IPS DF 4.7 (cell line): ENCODE data around the gene TGM2.

Experiments used
- DNase-seq: peaks from one replicate; pipeline ENCODE4 v3.0.0-alpha.2; 2013; ENCODE audit warnings: low spot score; ENCODE audit errors: extremely low read depth

The TGM2 gene

DNA sequence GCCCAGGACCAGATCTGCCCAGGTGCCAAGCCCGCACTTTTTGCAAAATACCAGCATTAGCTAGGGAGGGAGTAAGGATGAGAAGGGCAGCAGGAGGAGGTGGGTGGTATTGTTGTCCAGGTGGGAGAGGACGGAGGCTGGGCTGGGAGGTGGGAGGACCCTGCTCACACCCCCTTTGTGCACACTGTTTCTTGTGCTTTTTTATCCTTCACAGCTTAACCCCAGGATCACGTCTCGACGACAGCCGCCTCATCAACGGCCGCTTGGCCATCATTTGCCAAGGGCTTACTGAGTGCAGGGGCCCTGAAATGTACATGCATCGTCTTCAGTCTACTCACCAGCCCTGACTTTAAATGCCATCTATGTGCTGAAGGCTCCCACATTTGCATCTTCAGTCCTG lies 12.1 kb upstream of the TGM2 start:
- no peak for DNase-seq

- no peak for DNase-seq
Measured at GRCh38 chr20:38175304-38176180, 10.5 kb upstream of the TGM2 start.

DNA sequence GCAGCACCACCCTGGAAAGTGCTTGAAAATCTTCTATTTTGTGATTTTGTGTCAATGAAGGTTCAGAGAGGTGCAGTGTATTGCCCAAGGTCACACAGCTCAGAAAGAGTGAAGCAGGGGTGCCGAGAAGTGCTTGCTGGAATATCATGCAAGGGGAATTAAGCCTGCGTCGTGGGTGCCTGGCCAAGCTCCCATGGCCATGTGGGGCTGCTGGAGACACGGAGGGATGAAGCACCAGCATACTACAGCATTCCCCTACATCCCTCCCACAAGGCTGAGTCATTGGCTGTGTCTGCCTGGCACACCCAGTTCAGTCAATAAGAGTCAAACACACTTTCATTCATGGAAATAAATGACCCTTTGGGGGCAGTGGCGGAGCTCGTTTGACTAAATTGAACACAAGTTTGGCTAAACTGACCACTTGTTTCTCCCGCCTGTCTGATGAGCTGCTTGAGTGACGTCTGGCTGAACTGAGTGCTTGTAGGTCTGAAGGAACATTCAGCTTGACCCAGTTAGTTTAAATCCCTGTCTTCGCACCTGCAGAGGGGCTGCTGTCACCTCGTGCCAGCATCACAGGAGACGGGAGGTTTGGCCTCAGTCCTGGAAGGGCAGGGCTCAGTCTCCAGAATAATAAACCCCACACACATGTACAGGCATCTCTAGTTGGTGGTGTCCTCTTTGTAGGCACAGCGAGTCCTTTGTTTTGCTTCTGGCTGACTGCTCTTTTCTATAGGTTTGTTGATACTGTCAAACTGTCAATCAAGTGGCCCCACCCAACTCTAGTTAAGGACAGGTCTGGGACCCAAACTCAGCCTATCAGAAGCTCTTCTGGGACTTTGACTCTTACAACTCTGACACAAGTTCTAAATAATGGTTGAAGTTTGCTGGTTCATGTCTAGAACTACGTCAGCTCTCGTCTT lies 8.4 kb upstream of the TGM2 start:
- DNase-seq: no peak

- DNase-seq: no peak
Measured at GRCh38 chr20:38172408-38172807, 7.3 kb upstream of the TGM2 start.

DNA sequence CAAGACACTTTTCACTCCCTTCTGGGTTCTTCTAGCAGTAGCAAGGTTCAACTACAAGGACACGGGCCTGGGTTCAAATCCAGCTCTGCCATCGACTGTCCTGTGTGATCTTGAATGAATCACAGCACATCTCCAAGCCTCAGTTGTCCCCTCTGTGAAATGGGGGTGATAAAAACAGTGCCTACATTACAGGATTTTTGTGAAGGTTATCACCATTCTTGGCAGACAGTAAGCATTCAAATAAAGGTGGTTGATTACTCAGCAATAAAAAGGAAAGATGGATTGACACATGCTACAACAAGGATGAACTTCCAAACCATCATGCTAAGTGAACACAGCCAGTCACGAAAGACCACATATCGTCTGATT lies 6.6 kb upstream of the TGM2 start:
- DNase-seq: no peak

GRCh38 chr20:38170826-38171674 lies 6.0 kb upstream of the TGM2 start:
- DNase-seq: no peak

DNA sequence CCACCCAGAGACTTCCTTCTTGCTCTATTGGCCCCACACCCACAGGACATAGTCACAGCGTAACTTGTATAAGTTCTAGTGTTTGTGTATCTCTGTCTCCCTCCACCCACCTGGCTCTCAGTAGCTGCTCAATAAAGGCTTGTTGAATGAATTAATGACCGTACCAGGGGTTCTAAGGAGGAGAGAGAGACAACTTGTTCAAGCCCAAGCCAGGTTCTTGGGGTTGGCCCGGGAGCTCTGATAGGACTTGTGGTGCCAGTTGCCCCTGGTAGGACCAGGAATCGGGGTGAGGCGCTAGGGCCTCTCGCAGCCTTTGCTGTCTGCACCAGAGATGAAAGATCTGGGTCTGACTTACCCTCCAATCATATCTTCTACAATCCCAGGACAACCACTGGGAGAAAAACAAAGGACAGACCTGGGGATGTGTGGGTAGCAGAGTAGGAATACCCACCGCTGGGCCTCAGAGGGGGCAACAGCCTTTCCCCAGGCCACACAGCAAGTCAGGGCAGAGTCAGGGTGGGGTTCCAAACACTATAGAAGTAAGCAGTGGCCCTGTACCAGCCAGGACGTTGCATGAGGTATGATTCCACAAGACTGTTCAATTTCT lies 5.3 kb upstream of the TGM2 start:
- DNase-seq: no peak

DNA sequence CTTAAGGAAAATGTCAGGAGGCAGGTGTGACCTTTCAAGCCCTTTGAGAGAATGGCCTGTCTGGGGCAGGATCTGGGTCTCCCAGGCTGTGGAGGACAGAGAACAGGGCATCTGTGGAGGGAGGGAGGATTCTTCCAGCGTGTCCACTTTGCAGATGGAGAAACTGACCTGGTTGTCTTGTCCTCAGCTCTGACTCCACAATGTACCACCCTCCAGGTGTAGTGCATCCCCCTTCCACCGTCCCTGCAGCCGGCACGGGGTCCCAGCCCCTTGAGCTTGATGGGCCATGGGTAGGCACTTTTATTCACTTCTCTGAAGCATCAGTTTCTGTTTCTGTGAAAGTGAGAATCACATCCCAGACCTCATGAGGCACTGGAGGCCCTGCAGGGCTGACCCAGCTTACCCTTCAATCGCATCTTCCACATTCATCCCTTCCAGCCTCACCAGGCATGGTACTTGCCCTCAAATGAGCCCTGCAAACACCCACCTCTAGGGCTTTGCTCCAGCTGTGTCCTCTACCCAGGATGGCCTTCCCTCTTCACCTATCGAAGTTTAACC lies 4.6 kb upstream of the TGM2 start:
- no peak for DNase-seq

GRCh38 chr20:38168791-38169589 lies 3.9 kb upstream of the TGM2 start:
- no peak for DNase-seq

GRCh38 chr20:38167851-38168760 lies 3.0 kb upstream of the TGM2 start:
- no peak for DNase-seq

DNA sequence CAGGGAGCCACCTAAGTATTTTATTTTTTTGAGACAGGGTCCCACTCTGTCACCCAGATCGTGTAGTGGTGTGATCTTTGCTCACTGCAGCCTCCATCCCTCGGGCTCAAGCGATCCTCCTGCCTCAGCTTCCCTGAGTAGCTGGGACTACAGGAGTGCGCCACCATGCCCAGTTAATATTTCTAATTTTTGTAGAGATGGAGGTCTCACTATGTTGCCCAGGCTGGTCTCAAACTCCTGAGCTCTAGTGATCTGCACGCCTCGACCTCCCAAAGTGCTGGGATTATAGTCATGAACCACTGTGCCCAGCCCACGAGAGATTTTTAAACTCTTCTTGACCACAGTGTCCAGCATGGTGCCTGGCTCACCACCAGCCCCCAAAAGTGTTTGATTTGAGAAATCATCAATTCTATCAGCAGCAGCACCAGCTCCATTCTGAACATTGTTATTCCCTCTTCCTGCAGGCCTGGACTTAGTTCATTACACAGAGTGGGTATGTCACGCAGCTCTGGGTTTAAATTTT lies 2.3 kb upstream of the TGM2 start:
- no peak for DNase-seq

GRCh38 chr20:38166703-38167233 lies 1.7 kb upstream of the TGM2 start:
- DNase-seq: no peak

GRCh38 chr20:38165966-38166702 lies 1.1 kb upstream of the TGM2 start:
- no peak for DNase-seq

- DNase-seq: no peak
Measured at GRCh38 chr20:38164624-38165088, 414 bp downstream of the TGM2 start.

- no peak for DNase-seq
Measured at GRCh38 chr20:38164069-38164468, 1.0 kb downstream of the TGM2 start.

DNA sequence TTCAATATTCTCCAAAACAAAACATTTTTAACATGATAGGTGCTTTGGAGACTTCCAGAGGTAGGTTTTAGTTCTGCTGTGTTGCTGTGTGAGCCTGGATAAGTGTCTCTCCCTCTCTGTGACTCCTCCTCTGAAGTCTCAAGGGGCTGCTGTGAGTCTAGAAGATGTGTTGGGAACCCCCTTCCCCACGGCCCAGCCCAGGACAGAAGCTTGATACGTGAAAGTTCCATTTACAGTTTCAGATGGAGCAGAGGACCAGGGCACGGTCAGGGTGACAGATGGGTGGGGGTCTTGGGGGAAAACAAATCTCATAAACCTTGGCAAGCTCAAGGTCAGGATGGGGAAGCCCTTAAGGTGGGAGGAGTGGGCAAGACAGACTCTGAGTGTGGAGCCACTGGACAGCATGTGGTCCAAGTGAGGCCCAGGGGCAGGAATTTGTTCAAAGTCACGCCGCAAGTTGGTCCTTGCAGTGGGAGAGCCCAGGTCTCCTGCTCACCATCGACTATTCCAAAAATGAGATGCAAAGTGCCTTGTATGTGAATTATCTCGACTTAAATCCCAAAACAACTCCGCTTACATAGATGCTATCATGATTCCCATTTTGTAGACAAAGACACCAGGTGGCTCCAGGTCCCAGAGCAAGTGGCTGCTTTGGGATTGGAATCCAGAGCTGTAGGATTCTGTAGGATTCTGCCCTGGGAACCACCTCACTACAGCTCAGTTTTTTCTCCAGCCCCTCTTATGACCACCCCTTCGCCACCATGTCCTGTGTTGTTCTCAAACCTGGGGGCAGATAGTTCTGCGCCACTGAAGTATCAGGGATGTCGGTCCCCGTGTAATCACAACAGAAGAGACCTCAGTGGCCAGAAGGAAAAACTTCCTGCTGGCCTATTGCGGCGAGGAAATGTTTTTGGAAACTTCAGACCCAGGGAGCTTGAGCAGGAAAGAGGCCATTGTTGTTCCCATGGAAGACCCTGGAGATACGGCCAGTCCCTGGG lies 1.9 kb downstream of the TGM2 start:
- no peak for DNase-seq
